ENCODE results near the gene NCK2.

GRCh38 chr2:105857076-105857740, 112.5 kb downstream of the NCK2 start:
- TF ChIP-seq CTCF (IDR thresholded peaks at IDR 0.05) (no peak), EP300 (IDR thresholded peaks at IDR 0.05) (no peak)
